ENCODE measurements around the gene DUSP5.
"Not testable (repeated sequence)": the region's sequence is repeated elsewhere in the genome, so short reads cannot be mapped to it uniquely, and the experiment has no call there.

The DUSP5 gene

DNA sequence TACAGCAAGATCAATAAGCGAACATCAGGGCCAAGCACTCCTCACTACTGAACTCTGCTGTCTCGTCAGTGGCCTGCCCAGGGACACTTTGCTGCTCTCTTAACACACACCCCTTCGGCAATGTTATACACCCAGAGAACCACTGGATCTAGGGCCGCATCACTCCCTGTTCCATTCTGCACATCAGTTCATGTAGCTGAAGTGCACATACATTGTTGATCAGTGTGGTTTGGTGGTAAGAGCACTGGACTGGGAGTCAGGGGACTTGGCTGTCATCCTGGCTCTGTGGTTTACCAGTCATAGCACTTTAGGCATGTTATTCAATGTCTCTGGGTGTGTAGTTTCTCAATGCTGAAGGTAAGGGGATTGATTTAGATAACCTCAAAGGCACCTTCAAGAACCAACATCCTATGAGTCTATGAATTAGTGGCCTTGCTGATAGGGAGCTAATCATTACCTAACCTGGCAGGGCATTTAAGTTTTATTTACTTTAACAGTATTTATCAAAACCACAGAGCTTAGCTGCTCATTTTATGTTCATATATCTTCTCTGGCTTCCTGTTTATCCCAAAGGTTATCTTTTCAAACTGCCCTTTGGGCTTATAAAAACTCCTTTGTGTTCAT lies 24.8 kb downstream of the DUSP5 start:
- DNase-seq (ENCODE audit: low read depth), result no peak

DNA sequence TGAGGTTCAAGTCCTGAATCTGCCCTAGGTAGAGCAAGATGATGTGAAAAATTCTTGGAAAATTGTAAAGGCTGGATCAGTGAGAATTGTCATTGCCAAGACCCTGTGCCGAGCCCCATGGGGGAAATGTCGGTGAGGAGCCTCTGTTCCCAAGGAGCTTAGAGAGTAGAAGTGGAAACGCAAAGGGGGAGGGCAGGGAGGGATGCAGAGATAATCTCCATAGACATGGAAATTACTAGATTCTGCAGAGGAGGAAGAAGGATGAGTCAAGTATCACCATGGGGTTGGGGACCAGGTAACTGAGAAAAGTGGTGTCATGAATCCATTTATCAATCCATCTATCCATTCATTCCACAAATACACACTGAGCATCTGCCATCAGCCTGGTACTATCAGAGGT lies 26.0 kb downstream of the DUSP5 start:
- no peak for DNase-seq (ENCODE audit: low read depth)

DNA sequence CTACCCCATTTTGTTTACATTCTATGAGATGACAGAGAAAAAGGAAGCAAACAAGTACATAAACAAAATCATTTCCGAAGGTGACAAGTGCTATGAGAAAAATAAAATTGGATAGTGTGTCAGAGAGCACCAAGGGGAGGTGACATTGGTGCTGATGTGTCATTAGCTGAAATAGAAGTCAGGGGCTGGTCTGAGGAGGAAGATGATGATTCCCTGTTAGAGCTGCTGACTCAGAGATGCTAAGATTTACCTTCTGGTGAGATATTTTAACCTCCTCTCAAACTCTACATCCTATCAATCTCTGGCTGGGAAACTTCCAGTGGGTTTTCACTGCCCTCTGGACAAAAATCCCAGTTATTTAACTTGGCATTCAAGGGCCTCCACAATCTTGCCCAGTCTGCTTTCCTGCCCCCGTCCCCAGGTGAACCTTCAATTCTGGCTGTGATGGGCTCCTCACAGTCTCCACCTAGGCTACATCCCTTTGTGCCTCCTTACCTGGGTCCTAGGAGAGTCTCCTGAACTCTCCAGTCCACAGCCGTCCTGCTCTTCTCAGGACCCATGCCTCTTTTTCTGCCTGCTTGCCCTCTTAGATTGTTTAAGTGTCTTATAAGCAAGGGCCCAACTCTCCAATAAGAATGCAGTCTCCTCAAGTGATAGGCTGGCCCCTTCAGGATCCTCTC lies 26.6 kb downstream of the DUSP5 start:
- DNase-seq (ENCODE audit: low read depth), result no peak

DNA sequence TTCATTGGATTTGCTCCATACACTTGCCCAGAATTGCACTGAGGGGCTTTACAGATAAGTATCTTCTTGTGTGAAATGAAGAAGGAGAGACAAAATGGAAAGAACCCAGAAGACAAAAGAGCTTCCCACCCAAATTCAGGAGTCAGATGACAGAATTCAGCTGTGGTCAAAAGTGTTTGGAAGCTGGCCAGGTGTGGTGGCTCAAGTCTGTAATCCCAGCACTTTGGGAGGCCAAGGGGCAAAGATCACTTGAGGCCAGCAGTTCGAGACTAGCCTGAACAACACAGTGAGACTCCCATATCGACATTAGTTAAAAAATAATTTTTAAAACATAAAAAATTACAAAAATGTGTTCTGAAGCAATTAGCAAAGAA lies 27.1 kb downstream of the DUSP5 start:
- DNase-seq (ENCODE audit: low read depth), result no peak

DNA sequence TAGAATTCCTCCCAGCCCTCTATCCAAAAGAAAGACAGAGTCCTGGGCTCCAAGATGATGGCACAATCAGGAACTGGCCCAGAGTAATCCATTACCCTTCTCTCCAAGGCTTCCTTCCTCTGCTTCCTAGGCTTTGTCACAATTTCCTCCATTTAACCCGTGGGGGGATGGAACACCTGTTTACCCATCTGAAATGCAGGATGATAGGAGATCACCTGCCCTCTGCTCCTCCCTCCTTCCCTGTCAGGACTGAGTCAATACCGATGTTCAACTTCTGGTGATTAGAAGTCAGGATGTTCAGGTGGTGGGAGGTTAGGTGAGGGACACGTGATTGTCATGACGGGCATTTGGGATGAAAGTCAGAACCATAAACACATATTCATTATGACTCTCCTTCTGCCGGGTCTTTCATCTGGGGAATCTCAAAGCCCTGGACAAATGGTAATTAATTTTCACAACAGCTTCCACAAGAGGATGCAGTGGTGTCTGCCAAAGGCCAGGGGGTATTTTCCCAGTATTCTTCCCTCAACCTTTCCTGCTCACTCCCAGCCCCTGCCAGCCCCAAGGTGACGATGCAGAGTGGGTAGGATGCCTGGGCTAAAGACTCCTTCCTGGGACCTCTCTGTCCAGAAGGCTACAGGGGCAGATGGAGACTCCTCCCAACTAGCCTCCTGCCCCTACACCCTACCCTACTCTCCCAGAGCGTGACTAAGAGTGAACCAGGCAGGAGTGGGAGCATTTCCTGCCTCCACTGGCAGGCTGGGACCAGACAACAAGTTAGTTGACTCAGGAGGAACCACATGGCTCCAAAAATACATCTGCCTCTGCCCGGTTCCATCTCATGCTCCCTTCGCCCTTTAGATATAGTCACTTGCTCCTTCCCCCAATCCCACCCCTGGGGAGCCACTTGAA lies 27.9 kb downstream of the DUSP5 start:
- no peak for DNase-seq (ENCODE audit: low read depth)

DNA sequence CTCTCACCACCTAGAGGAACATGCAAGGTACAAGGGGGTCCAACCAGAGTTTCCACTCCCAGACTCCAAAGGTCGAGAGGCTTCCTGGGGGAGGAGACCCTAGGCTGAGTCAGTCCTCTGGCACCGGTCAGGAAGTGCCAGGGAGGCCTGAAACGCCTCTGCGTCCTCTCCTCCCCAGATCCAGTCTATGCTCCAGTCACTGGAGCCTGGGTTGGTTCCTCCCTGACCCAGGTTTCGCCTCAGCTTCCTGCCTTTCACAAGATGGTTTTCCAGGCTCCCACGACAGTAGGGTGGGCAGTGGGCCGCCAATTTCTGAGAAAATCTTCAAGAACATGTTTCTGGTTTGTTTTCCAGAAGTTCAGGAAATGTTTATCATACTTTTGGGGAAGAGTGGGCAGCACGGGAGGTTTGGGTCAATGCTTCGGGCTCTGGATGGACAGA lies 30.0 kb downstream of the DUSP5 start:
- no peak for DNase-seq (ENCODE audit: low read depth)

DNA sequence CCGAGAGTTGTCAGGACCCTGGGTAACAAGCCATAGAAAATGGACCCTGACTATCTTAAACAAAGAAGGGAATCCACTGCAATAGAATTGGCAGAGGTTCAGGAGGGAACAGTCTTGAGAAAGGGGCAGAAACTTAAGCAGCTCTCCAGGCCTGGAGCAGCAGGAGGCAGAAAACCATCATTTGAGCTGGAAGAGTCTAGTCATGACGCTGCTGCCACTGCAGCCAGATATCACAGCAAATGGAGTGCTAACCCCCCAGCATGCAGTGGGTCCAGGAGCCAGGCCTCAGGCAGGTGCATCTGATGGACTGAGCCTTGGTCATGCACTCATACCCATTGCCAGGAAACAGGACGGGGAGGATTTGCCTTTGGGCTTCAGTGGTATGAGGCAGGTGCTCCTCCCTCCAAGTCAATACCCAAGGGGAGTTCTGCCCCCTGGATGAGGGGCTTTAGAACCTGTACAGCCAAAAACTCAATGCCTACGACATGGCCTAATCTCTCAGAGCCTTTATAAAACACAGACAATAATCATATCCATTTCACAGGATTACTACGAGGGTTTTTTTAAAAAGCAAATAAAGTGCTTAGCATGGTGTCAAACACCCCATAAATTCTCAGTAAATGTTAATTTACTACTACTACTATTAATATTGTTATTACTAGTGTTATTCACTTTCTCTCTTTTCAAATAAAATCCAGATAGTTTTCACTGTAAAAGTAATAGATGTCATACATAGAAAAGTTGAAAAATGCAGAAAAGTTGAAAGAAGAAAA lies 30.7 kb downstream of the DUSP5 start:
- no peak for DNase-seq (ENCODE audit: low read depth)

DNA sequence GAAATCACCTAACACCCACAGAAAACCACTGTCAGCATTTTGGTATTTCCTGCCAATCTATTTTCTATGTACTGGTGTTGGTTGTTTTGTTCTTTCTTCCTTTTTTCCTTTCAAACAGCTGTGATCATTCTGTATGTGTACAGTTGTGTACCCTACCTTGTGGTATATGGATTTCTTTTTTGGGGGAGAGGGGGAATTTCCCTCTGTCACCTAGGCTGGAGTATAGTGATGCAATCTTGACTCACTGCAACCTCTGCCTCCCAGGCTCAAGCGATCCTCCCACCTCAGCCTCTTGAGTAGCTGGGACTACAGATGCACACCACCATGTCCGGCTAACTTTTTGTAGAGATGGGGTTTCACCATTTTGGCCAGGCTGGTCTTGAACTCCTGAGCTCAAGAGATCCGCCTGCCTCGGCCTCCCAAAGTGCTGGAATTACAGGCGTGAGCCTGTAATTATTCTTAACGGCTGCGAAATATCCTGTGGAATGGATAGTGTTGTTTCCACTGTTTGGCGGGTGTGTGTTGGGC lies 31.4 kb downstream of the DUSP5 start:
- DNase-seq (ENCODE audit: low read depth), result not testable (repeated sequence)

DNA sequence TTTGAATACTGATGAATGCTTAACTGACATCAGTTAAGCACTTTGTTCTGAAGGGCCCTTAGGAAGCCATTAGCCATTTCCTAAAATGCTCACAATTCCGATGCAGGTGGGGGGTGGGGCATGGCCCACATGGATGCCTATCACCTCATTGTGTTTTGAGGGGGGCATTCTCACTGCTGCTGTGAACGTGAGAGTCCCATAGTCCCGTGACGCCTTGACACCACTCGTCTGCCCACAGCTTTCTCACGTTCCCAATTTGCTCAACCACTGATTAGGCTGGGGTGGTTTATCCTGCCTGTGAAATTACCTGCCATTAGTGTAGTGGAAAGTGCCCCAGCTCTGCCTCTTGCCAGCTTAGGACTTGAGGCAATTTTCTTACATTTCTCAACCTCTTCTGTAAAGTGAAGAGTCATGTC lies 31.9 kb downstream of the DUSP5 start:
- no peak for DNase-seq (ENCODE audit: low read depth)

DNA sequence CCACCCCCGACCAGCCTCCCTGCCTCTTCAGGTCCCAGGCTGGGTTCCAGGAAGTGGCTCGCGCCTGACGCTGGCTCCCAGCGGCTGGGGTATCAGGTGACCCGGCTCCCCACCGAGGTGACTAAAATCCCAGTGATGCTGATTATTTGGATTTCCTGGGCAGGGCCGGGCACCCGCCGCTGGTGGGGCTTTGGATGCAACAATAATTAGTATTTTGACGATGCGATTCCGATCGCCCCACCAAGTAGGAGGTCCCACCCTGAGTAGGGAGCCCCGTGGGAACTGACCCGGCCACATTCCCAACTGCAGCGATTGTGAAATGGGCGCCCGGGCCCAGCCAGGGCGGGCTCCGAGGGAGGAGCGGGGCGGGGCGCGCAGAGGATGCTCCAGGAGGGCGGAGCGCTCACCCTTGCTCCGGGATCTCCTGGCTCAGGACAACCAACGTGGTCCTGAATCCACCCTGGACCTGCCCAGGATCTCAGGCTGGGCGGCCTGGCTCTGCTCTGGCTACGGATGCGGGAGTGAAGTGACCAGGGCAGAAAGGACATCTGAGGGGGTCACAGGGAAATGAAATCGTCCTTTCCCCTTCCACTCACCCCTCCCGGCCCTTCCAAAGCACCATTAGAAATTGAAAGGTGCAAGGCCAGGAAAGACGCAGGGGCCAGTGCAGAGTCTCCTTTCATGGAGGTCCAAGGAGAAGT lies 32.6 kb downstream of the DUSP5 start:
- DNase-seq (ENCODE audit: low read depth), result no peak

DNA sequence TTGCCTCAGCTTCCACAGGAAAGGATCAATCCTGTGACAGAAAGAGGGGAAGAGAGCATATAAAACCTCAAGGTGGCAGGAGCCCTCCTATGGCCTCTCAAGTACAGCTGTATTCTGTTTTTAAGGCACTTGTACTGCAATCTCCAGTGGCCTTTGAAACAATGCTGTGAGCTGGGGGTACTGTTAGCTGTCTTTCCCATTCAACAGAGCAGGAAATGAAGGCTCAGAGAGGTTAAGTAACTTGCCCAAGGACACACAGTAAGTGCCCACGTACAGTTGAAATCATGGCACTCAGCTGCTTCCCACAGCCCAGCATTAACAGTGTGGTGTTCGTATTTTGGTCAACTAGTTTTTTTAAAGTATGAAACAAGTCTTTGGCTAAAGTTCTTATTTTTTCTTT lies 34.0 kb downstream of the DUSP5 start:
- DNase-seq (ENCODE audit: low read depth), result no peak

DNA sequence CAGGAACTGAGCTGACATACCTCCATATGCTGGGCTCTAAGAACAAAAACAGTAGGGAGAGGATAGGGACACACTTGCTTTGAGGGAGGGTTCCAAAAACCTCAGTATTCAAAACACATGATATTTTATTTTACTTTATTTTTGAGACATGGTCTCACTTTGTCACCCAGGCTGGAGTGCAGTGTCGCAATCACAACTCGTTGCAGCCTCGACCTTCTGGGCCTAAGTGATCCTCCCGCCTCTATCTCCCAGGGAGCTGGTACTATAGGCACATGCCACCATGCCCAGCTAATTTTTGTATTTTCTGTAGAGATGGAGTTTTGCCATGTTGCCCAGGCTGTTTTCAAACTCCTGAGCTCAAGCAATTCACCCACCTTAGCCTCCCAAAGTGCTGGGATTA lies 34.9 kb downstream of the DUSP5 start:
- not testable (repeated sequence) for DNase-seq (ENCODE audit: low read depth)

DNA sequence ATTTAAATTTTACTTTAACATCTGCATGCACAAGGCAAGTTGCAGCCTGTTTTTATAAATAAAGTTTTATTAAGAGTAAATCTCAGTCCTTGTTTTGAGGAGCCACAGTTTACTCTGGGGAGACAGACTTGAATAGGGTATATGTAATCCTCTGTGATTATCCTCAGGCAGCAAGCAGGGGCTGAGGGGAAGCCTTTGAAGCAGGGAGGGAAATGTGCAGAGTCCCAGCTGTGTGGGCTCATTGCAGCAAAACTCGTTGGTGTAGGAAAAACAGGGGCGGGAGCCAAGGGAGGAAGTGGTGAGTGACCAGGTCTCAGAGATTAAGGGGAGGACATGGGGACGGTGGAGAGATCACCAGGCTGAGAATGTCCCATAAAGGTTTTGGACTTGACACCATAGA lies 35.4 kb downstream of the DUSP5 start:
- DNase-seq (ENCODE audit: low read depth), result no peak

DNA sequence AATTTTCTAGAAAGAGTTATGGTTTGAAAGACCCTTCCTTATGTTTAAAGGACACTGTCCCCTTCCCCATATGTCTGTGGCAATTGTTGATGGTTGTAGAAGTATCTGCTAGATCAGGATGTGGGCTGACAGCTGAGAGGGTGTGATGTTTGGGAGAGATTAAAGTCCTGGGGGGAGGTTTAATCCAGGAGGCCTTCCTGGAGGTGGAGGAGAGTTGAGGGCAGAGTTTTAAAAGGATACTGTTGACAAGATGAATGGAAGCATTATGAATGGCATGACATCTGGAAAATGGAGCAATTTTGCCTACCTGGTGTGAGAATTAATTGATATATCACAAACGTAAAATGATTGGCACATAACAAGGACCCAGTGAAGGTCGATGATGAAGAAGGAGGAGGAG lies 36.9 kb downstream of the DUSP5 start:
- DNase-seq (ENCODE audit: low read depth), result no peak

DNA sequence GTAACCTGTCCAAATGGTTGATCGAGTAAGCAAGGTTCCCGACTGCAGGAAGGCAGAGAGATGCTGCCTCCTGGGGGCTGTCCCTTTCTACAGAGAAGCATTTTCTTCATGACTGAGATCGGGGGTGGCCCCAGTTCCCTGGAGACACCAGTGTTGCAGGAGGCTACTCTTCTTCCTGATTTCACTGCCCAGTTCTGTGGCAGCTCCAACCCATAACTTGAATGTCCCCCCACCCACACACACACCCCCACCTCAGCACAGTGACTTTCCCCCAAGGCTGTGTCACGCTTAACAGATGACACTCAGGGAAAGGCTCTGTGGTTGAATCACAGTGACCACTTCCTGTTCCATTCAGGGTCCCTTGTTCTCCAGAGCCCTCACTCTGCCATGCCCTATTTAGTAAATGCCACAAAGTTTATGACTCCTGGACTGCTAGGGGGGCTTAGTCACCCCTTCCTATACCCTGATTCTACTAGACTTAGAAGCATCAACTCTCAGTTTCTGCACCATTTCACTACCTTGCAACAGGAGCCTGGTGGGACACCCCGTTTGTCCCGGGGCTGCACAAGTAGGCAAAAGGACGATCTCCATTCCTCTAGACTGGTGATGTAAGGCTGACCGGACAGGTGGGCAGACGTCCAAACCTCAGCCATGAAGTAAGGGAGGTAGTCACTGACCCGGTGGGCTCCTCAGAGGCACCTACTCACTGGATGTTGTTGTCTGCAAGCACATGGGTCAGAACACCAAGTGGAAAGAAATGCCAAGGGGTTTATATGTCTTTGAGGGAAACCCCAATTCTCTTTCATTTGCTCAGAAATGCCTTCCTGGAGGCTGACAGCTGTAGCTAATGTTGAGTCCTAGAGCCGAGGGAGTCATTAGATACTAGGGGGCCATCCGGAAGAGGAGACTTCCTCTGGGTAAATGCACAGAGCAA lies 38.5 kb downstream of the DUSP5 start:
- no peak for DNase-seq (ENCODE audit: low read depth)

DNA sequence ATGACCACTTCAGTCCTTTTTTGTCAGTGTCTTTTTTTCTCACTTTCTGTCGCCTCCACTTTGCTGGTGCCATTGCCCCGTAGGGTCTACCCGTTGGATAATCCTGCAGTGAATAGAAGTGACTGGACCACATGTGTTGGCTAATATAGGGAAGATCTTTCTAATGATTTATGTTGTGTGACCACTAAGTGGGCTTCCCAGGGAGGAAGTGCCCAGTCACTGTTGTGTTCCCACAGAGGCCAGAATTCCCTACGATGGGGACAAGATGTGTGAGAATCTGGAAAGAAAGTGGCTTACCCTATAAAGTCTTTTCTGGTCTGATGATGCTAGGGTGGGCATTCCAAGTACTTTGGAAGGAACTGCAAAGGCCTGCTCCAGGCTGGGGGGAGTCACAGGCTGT lies 41.4 kb downstream of the DUSP5 start:
- DNase-seq (ENCODE audit: low read depth), result no peak

DNA sequence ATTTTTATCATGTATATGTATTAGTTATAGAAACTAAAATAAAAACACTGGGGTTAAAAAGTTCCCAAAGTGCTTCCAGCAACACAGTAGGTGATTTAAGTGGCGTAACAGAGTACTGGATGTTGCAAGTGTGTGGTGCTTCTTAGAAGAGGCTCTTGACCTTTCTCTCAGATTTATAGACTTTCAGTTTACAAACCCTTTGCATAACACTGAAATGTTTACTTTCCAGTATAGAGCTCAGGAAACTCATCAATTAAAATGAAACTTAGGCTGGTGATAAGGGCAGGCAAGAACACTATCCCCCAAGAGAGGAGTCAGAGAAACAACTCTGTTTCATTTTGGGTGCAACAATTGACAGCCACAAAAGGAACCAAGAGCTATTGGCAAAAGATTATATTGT lies 42.3 kb downstream of the DUSP5 start:
- DNase-seq (ENCODE audit: low read depth), result no peak

DNA sequence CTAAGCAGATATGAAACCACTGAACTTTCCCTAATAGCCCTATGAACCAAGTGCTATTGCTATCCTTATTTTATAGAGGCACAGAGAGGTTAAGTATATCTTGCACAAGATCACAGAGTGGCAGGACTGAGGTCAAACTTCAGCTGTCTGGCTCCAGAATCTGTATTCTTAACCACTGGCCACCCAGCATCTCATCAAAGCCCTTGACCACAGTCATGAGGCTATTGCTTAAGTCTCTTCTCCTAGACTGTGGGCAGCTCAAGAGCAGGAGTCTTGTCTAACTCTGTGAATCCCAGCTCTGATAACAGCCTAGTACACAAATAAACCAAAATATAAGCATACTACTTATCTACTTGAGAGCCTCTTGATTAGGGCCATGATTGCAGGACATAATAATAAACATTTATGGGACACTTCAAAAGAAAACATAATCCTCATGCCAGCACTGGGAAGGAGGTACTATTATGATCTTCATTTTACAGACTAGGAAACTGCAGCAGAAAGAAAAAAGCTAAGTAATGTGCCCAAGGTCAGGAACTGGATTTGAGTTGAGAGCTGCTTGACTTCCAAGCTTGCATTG lies 47.3 kb downstream of the DUSP5 start:
- no peak for DNase-seq (ENCODE audit: low read depth)

DNA sequence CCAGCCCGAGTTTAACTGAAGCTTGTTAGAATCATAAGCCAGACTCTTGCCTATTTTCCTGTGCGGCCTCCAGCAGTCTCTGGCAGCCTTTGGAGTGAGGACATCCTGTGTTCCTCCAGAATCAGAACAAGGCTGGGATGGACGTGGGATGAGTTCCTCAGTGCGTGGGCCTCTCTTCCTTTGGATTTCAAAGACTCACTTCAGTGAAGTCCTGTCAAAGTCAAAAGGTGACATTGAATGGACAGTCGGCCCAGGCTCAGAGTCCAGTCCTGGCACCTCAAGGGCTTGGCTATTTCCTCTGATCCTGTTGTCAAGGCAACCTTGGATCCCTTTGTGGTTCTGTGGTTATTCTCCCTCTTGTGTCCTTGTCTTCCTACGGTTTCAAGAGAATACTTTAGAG lies 48.4 kb downstream of the DUSP5 start:
- DNase-seq (ENCODE audit: low read depth), result no peak
